ENCODE data around the gene PLCL1. TPM values are rescaled to one million over a fixed set of nuclear protein-coding genes. Genes with fewer than 3 reads are reported as not detected.
"Not testable (repeated sequence)": the region's sequence is repeated elsewhere in the genome, so short reads cannot be mapped to it uniquely, and the experiment has no call there.

The PLCL1 gene
- total RNA-seq, 1 experiment from 2014 or later: 1.6 TPM

DNA sequence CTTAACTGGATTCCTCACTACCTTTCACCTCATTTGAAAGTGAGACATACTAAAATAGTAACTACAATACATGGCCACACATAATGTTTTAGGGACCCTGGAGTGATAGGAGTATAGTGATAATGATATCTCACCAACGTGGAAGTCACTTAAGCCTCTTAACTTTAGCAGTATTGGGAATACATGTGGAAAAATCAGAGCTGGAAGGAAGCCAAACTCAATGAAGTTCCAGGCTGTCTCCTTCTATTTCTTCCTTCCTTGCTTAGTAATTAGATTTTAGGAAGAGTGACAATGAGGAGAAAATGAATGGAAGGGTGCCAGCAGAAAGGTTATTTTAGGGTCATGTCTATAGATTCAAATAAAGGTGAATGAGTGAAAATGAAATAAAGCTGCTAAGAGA, 387.3 kb downstream of the PLCL1 start:
- Mint-ChIP-seq H3K9me3 (ENCODE audit: unreplicated experiment) (no peaks in the 10 kb centered on the region), H3K27me3 (ENCODE audit: insufficient read depth, unreplicated experiment) (peaks cover 8% of the 10 kb centered on the region), H3K27ac (ENCODE audit: unreplicated experiment) (no peak overlapping the region), H3K4me3 (ENCODE audit: unreplicated experiment) (no peak overlapping the region), H3K4me1 (ENCODE audit: low read depth, unreplicated experiment) (no peaks in the 10 kb centered on the region), H3K36me3 (ENCODE audit: insufficient read depth, unreplicated experiment) (no peaks in the 10 kb centered on the region)
- H3K4me1 ChIP-seq: no peaks in the 10 kb centered on the region
- POLR2A ChIA-PET: no interaction called here
- H3K9me3 ChIP-seq: no peaks in the 10 kb centered on the region
- TF ChIP-seq, protein P1, sequence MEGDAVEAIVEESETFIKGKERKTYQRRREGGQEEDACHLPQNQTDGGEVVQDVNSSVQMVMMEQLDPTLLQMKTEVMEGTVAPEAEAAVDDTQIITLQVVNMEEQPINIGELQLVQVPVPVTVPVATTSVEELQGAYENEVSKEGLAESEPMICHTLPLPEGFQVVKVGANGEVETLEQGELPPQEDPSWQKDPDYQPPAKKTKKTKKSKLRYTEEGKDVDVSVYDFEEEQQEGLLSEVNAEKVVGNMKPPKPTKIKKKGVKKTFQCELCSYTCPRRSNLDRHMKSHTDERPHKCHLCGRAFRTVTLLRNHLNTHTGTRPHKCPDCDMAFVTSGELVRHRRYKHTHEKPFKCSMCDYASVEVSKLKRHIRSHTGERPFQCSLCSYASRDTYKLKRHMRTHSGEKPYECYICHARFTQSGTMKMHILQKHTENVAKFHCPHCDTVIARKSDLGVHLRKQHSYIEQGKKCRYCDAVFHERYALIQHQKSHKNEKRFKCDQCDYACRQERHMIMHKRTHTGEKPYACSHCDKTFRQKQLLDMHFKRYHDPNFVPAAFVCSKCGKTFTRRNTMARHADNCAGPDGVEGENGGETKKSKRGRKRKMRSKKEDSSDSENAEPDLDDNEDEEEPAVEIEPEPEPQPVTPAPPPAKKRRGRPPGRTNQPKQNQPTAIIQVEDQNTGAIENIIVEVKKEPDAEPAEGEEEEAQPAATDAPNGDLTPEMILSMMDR (IDR thresholded peaks at IDR 0.05; ENCODE audit: insufficient read depth in 1 of 2, low read depth in 1 of 2, low read length in 1 of 2, severe bottlenecking in 1 of 2, unreplicated experiment in 1 of 2): no peak
- intact Hi-C loops (cut with micrococcal nuclease; ENCODE audit: unreplicated experiment): no loop called here
- H3K36me3 ChIP-seq (ENCODE audit: control insufficient read depth, insufficient read depth, low read length): no peaks in the 10 kb centered on the region
- no peak for DNase-seq
- CTCF ChIA-PET: no interaction called here
- H3K27me3 ChIP-seq (replicated peaks; ENCODE audit: control insufficient read depth, insufficient read depth, low read length): no peaks in the 10 kb centered on the region
- BruUV-seq (replicated peaks): no TSS peak
- H3K4me3 ChIP-seq (ENCODE audit: low read depth, low read length): no peak overlapping the region

DNA sequence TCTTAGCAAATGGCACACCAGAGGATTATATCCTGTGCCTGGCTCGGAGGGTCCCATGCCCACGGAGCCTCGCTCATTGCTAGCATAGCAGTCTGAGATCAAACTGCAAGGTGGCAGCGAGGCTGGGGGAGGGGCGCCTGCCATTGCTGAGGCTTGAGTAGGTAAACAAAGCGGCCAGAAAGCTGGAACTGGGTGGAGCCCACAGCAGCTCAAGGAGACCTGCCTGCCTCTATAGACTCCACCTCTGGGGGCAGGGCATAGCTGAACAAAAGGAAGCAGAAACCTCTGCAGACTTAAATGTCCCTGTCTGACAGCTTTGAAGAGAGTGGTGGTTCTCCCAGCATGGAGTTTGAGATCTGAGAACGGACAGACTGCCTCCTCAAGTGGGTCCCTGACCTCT, 392.2 kb downstream of the PLCL1 start:
- BruUV-seq (replicated peaks); intact Hi-C loops (cut with micrococcal nuclease; ENCODE audit: unreplicated experiment); H3K27ac Mint-ChIP-seq (ENCODE audit: unreplicated experiment); H3K4me1 ChIP-seq; H3K4me1 Mint-ChIP-seq (ENCODE audit: low read depth, unreplicated experiment); H3K4me3 Mint-ChIP-seq (ENCODE audit: unreplicated experiment); H3K36me3 Mint-ChIP-seq (ENCODE audit: insufficient read depth, unreplicated experiment); H3K36me3 ChIP-seq (ENCODE audit: control insufficient read depth, insufficient read depth, low read length); H3K27me3 Mint-ChIP-seq (ENCODE audit: insufficient read depth, unreplicated experiment); H3K27me3 ChIP-seq (replicated peaks; ENCODE audit: control insufficient read depth, insufficient read depth, low read length); CTCF ChIA-PET; H3K9me3 Mint-ChIP-seq (ENCODE audit: unreplicated experiment); H3K9me3 ChIP-seq; POLR2A ChIA-PET; H3K4me3 ChIP-seq (ENCODE audit: low read depth, low read length); DNase-seq: not testable (repeated sequence)

Other genes with a start within 250 kb of the PLCL1 start
- gene RFTN2, start 129.0 kb upstream of the PLCL1 start, total RNA-seq (2022): 0.18 TPM in 1 of 2 replicates, not detected in the other
- gene MARS2, start 99.2 kb upstream of the PLCL1 start, total RNA-seq (2022): 12.1 and 13.1 TPM in 2 replicates
- gene BOLL, start 19.3 kb upstream of the PLCL1 start, total RNA-seq (2022): not detected in 2 replicates